HEK293 (cell line): ENCODE data around the gene TIMM17B.
A peak's percentile ranks its signal among the peaks of the same experiment; 100 is the strongest.

Experiments
- BCL11A ChIP-seq: fragments of 450-650 bp; formaldehyde crosslinking; IDR thresholded peaks from 2 replicates; pipeline ENCODE4 v1.5.1; 2016; ENCODE audit warnings: low read depth, missing biosample characterization, missing genetic modification characterization
- BCL11B ChIP-seq: fragments of 450-650 bp; formaldehyde crosslinking; IDR thresholded peaks from 2 replicates; pipeline ENCODE4 v1.5.1; 2016; ENCODE audit warnings: low read depth, missing biosample characterization, missing genetic modification characterization
- PBX3 ChIP-seq: sonication (generic); formaldehyde crosslinking; IDR thresholded peaks from 2 replicates; pipeline ENCODE4 v1.8.1; 2022; ENCODE audit warnings: mild to moderate bottlenecking, moderate library complexity, missing genetic modification reagents
- PRDM6 ChIP-seq: fragments of 450-650 bp; formaldehyde crosslinking; IDR thresholded peaks from 2 replicates; pipeline ENCODE4 v1.5.1; 2017; ENCODE audit warnings: missing biosample characterization, missing genetic modification characterization
- REPIN1 ChIP-seq: fragments of 450-650 bp; formaldehyde crosslinking; IDR thresholded peaks from 2 replicates; pipeline ENCODE4 v1.5.1; 2017; ENCODE audit warnings: missing biosample characterization, missing genetic modification characterization, low read depth
- YY1 ChIP-seq: fragments of 450-650 bp; formaldehyde crosslinking; IDR thresholded peaks from 2 replicates; pipeline ENCODE4 v1.5.1; 2018; ENCODE audit warnings: missing biosample characterization, missing genetic modification characterization
- ZBTB20 ChIP-seq: fragments of 450-650 bp; formaldehyde crosslinking; IDR thresholded peaks from 2 replicates; pipeline ENCODE4 v1.5.1; 2016; ENCODE audit warnings: missing biosample characterization, missing genetic modification characterization
- ZIC2 ChIP-seq: fragments of 450-650 bp; formaldehyde crosslinking; IDR thresholded peaks from 2 replicates; pipeline ENCODE4 v1.5.1; 2016; ENCODE audit warnings: missing biosample characterization, missing genetic modification characterization
- ZNF175 ChIP-seq: fragments of 450-650 bp; formaldehyde crosslinking; IDR thresholded peaks from 2 replicates; pipeline ENCODE4 v1.5.1; 2016; ENCODE audit warnings: missing biosample characterization, missing genetic modification characterization
- ZNF19 ChIP-seq: fragments of 450-650 bp; formaldehyde crosslinking; IDR thresholded peaks from 2 replicates; pipeline ENCODE4; 2016; ENCODE audit warnings: missing biosample characterization, missing genetic modification characterization, low read depth
- ZNF223 ChIP-seq: fragments of 450-650 bp; formaldehyde crosslinking; IDR thresholded peaks from 2 replicates; pipeline ENCODE4 v1.5.1; 2016; ENCODE audit warnings: missing biosample characterization, missing genetic modification characterization
- ZNF239 ChIP-seq: fragments of 450-650 bp; formaldehyde crosslinking; IDR thresholded peaks from 2 replicates; pipeline ENCODE4 v1.5.1; 2016; ENCODE audit warnings: missing biosample characterization, missing genetic modification characterization
- ZNF266 ChIP-seq: fragments of 450-650 bp; formaldehyde crosslinking; IDR thresholded peaks from 2 replicates; pipeline ENCODE4 v1.5.1; 2016; ENCODE audit warnings: missing biosample characterization, missing genetic modification characterization, low read depth
- ZNF302 ChIP-seq: fragments of 450-650 bp; formaldehyde crosslinking; IDR thresholded peaks from 2 replicates; pipeline ENCODE4 v1.5.1; 2016; ENCODE audit warnings: missing biosample characterization, missing genetic modification characterization, low read depth
- ZNF324 ChIP-seq: fragments of 450-650 bp; formaldehyde crosslinking; IDR thresholded peaks from 2 replicates; pipeline ENCODE4 v1.5.1; 2016; ENCODE audit warnings: missing biosample characterization, missing genetic modification characterization
- ZNF366 ChIP-seq: fragments of 450-650 bp; formaldehyde crosslinking; conservative IDR thresholded peaks from 2 replicates; pipeline ENCODE4 v1.5.1; 2016; ENCODE audit warnings: missing biosample characterization, missing genetic modification characterization
- ZNF394 ChIP-seq: fragments of 450-650 bp; formaldehyde crosslinking; IDR thresholded peaks from 2 replicates; pipeline ENCODE4 v1.5.1; 2016; ENCODE audit warnings: missing biosample characterization, missing genetic modification characterization, mild to moderate bottlenecking, moderate library complexity, borderline replicate concordance
- ZNF513 ChIP-seq: fragments of 450-650 bp; IDR thresholded peaks from 2 replicates; pipeline ENCODE4 v1.5.1; 2018; ENCODE audit warnings: missing biosample characterization, missing genetic modification characterization
- ZNF571 ChIP-seq: fragments of 450-650 bp; formaldehyde crosslinking; IDR thresholded peaks from 2 replicates; pipeline ENCODE4 v1.5.0; 2017; ENCODE audit warnings: missing biosample characterization, missing genetic modification characterization
- ZNF639 ChIP-seq: fragments of 450-650 bp; formaldehyde crosslinking; IDR thresholded peaks from 2 replicates; pipeline ENCODE4 v1.5.1; 2016; ENCODE audit warnings: missing biosample characterization, missing genetic modification characterization
- ZNF830 ChIP-seq: fragments of 450-650 bp; IDR thresholded peaks from 2 replicates; pipeline ENCODE4 v1.5.0; 2018; ENCODE audit warnings: missing biosample characterization, missing genetic modification characterization, low read depth, mild to moderate bottlenecking, moderate library complexity
- ZNF843 ChIP-seq: fragments of 450-650 bp; formaldehyde crosslinking; IDR thresholded peaks from 2 replicates; pipeline ENCODE4 v1.5.1; 2016; ENCODE audit warnings: missing biosample characterization, missing genetic modification characterization
- TF ChIP-seq, protein P1 (sequence below): fragments of 450-650 bp; formaldehyde crosslinking; IDR thresholded peaks from 2 replicates; pipeline ENCODE4 v1.5.1; 2016; ENCODE audit warnings: missing biosample characterization, missing genetic modification characterization, borderline replicate concordance
- TF ChIP-seq, protein P2 (sequence below): fragments of 450-650 bp; formaldehyde crosslinking; IDR thresholded peaks from 2 replicates; pipeline ENCODE4 v1.5.1; 2016; ENCODE audit warnings: missing biosample characterization, missing genetic modification characterization

Gene TIMM17B

GRCh38 chrX:48917139-48918001, 19.8 kb upstream of the TIMM17B start (continued):
- TF ChIP-seq REPIN1 (tag by site-specific recombination) (no peak), ZNF639 (tag by site-specific recombination) (no peak), BCL11A (tag by site-specific recombination) (peak; percentile 93), ZNF175 (tag by site-specific recombination) (no peak), YY1 (no peak), ZNF223 (no peak), ZNF302 (tag by site-specific recombination) (no peak), ZNF239 (tag by site-specific recombination) (no peak), PRDM6 (tag by site-specific recombination) (no peak), ZIC2 (tag by site-specific recombination) (peak; percentile 29), ZNF394 (tag by site-specific recombination) (peak; percentile 56; the same call in 1 of the 2 replicates), PBX3 (CRISPR knock-in tag) (no peak), ZNF366 (tag by site-specific recombination) (0 out of 2 replicates have a peak, but pooled peaks have one; percentile 9), ZBTB20 (tag by site-specific recombination) (peak; percentile 43; the same call in 1 of the 2 replicates), ZNF324 (tag by site-specific recombination) (no peak; the same call in 1 of the 2 replicates), BCL11B (tag by site-specific recombination) (peak; percentile 78), ZNF571 (no peak), ZNF513 (tag by site-specific recombination) (no peak), ZNF266 (tag by site-specific recombination) (no peak), ZNF843 (tag by site-specific recombination) (0 out of 2 replicates have a peak, but pooled peaks have one; percentile 43), ZNF830 (no peak), ZNF19 (tag by site-specific recombination) (no peak)
- TF ChIP-seq, protein P1, sequence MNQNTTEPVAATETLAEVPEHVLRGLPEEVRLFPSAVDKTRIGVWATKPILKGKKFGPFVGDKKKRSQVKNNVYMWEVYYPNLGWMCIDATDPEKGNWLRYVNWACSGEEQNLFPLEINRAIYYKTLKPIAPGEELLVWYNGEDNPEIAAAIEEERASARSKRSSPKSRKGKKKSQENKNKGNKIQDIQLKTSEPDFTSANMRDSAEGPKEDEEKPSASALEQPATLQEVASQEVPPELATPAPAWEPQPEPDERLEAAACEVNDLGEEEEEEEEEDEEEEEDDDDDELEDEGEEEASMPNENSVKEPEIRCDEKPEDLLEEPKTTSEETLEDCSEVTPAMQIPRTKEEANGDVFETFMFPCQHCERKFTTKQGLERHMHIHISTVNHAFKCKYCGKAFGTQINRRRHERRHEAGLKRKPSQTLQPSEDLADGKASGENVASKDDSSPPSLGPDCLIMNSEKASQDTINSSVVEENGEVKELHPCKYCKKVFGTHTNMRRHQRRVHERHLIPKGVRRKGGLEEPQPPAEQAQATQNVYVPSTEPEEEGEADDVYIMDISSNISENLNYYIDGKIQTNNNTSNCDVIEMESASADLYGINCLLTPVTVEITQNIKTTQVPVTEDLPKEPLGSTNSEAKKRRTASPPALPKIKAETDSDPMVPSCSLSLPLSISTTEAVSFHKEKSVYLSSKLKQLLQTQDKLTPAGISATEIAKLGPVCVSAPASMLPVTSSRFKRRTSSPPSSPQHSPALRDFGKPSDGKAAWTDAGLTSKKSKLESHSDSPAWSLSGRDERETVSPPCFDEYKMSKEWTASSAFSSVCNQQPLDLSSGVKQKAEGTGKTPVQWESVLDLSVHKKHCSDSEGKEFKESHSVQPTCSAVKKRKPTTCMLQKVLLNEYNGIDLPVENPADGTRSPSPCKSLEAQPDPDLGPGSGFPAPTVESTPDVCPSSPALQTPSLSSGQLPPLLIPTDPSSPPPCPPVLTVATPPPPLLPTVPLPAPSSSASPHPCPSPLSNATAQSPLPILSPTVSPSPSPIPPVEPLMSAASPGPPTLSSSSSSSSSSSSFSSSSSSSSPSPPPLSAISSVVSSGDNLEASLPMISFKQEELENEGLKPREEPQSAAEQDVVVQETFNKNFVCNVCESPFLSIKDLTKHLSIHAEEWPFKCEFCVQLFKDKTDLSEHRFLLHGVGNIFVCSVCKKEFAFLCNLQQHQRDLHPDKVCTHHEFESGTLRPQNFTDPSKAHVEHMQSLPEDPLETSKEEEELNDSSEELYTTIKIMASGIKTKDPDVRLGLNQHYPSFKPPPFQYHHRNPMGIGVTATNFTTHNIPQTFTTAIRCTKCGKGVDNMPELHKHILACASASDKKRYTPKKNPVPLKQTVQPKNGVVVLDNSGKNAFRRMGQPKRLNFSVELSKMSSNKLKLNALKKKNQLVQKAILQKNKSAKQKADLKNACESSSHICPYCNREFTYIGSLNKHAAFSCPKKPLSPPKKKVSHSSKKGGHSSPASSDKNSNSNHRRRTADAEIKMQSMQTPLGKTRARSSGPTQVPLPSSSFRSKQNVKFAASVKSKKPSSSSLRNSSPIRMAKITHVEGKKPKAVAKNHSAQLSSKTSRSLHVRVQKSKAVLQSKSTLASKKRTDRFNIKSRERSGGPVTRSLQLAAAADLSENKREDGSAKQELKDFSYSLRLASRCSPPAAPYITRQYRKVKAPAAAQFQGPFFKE (tag by site-specific recombination), result no peak
- TF ChIP-seq, protein P2, sequence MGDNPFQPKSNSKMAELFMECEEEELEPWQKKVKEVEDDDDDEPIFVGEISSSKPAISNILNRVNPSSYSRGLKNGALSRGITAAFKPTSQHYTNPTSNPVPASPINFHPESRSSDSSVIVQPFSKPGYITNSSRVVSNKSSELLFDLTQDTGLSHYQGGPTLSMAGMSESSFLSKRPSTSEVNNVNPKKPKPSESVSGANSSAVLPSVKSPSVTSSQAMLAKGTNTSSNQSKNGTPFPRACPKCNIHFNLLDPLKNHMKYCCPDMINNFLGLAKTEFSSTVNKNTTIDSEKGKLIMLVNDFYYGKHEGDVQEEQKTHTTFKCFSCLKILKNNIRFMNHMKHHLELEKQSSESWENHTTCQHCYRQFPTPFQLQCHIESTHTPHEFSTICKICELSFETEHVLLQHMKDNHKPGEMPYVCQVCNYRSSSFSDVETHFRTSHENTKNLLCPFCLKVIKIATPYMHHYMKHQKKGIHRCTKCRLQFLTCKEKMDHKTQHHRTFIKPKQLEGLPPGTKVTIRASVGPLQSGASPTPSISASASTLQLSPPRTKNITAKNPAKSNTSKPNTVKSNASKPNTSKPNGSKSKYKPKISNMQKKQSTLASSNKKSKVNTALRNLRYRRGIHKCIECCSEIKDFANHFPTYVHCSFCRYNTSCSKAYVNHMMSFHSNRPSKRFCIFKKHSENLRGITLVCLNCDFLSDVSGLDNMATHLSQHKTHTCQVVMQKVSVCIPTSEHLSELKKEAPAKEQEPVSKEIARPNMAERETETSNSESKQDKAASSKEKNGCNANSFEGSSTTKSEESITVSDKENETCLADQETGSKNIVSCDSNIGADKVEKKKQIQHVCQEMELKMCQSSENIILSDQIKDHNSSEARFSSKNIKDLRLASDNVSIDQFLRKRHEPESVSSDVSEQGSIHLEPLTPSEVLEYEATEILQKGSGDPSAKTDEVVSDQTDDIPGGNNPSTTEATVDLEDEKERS (tag by site-specific recombination), result no peak
